Gastrocnemius medialis (tissue), 4 donors: ENCODE measurements around the gene PIP5K1C. TPM values are rescaled to one million over a fixed set of nuclear protein-coding genes. Genes with fewer than 3 reads are reported as not detected.

ENCODE experiments used
- ATAC-seq, 2 donors: fragments of 150-250 bp; one replicate each; pipeline ENCODE4 v1.9.1; 2016
- DNase-seq, 2 donors: peaks; one replicate each; pipeline ENCODE4 v3.0.0-alpha.2; 2019
- H3K27ac ChIP-seq, 4 donors: fragments of 200-600 bp; sonication (generic); 1 replicate in 1 of 4; 2 replicates in 3 of 4; pipeline ENCODE4 v1.5.1; 2016 to 2018; ENCODE audit warnings: mild to moderate bottlenecking in 2 of 4, moderate library complexity in 1 of 4
- H3K27me3 ChIP-seq, 3 donors: fragments of 200-600 bp; sonication (generic) in 2 of 3; 1 replicate in 1 of 3; 2 replicates in 2 of 3; pipeline versions ENCODE4 v1.5.1 to v1.6.0; 2016 to 2019; ENCODE audit warnings: mild to moderate bottlenecking in 1 of 3, moderate library complexity in 1 of 3
- H3K36me3 ChIP-seq, 2 donors: fragments of 200-600 bp; sonication (generic) in 1 of 2; one replicate each; pipeline ENCODE4 v1.5.1; 2017 to 2018
- H3K4me1 ChIP-seq, 2 donors: fragments of 200-600 bp; sonication (generic) in 1 of 2; one replicate each; pipeline ENCODE4 v1.5.1; 2016 to 2017; ENCODE audit warnings: mild to moderate bottlenecking in 2 of 2
- H3K4me3 ChIP-seq, 4 donors: fragments of 200-600 bp; sonication (generic) in 3 of 4; 1 replicate in 1 of 4; 2 replicates in 3 of 4; pipeline ENCODE4 v1.5.1; 2016 to 2019; ENCODE audit warnings: mild to moderate bottlenecking in 2 of 4
- H3K9me3 ChIP-seq, 3 donors: fragments of 200-600 bp; sonication (generic) in 2 of 3; 1 replicate in 1 of 3; 2 replicates in 2 of 3; pipeline ENCODE4 v1.5.1; 2016 to 2019
- CTCF ChIP-seq, 5 experiments: fragments of 450-650 bp in 3 of 5; fragments of 200-600 bp in 2 of 5; sonication (generic) in 2 of 5; IDR thresholded peaks in 4 of 5; conservative IDR thresholded peaks in 1 of 5; 1 replicate in 4 of 5; 2 replicates in 1 of 5; pipeline ENCODE4 v1.5.1; 2016 to 2019; ENCODE audit warnings: antibody characterized with exemption in 5 of 5, mild to moderate bottlenecking in 3 of 5, moderate library complexity in 3 of 5
- POLR2A ChIP-seq, 2 donors: fragments of 450-650 bp; IDR thresholded peaks; one replicate each; pipeline ENCODE4 v1.6.1; 2017; ENCODE audit warnings: antibody characterized with exemption in 2 of 2, mild to moderate bottlenecking in 2 of 2, moderate library complexity in 2 of 2
- in situ Hi-C, 4 donors: fragments of 200-750 bp; cut with MboI; loops; one replicate each; pipeline versions ENCODE4 v1.15.0 to v1.8.0; 2017; ENCODE audit warnings: low sequenced_read_pairs in 4 of 4
- intact Hi-C: fragments of 100-400 bp; cut with DNase I; formaldehyde crosslinking; loops from one replicate; pipeline ENCODE4 v1.15.1; 2023; ENCODE audit warnings: low total_unique reads
- total RNA-seq, 4 donors: library from RNA; depleted of rRNA; stranded (reverse); fragments of >200 nt; gene quantifications; one replicate each; pipeline versions ENCODE4 v1.1.0 to v1.2.3, GENCODE V29; 2016

PIP5K1C gene
- total RNA-seq, 4 donors from 2014 or later: 8.2 to 18.0 (median 17.3) TPM

DNA sequence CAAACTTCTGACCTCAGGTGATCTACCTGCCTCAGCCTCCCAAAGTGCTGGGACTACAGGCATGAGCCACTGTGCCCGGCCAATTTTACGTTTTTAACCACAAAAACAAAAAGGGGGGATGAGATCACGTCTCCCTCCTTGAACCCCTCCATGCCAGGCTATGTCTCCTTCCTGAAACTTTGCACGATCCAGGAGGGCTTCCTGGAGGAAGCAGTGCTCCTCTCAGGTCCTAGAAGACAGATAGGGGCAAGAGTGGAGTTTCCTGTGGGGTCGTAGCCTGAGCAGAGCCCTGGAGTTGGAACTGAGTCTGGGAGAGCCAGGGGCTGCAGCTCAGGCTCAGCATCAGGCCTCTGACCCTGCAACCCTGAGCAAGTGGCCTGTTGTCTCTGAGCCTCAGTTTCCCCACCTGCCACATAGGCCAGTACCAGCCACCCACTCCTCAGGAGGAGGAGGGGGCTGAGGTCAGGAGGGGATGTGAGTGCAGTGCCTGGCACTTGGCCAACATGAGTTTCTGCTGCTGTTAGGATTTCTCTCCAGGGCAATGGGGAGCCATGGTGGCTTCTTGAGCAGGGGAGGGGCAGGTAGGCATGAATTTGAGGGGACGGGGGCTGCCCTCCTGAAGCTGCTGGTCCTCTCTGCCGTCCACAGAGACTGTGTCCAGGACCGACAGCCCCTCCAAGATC, 45.2 kb upstream of the PIP5K1C start:
- intact Hi-C loops: no loop called here
- Histone ChIP-seq H3K27me3 (peaks cover 0 to 6% (median 3%) of the 10 kb centered on the region in 3 donors), H3K4me3 (no peak overlapping the region), H3K36me3 (peaks cover 0 to 13% of the 10 kb centered on the region in 2 donors), H3K4me1 (no peaks in the 10 kb centered on the region), H3K27ac (no peak overlapping the region), H3K9me3 (no peaks in the 10 kb centered on the region)
- in situ Hi-C loops: no loop called here
- no peak for DNase-seq
- ATAC-seq: no peak
- TF ChIP-seq POLR2A (IDR thresholded peaks at IDR 0.05) (no peak), CTCF (IDR thresholded peaks at IDR 0.05 in 4 of 5, conservative IDR thresholded peaks at IDR 0.05 in 1 of 5) (no peak)

DNA sequence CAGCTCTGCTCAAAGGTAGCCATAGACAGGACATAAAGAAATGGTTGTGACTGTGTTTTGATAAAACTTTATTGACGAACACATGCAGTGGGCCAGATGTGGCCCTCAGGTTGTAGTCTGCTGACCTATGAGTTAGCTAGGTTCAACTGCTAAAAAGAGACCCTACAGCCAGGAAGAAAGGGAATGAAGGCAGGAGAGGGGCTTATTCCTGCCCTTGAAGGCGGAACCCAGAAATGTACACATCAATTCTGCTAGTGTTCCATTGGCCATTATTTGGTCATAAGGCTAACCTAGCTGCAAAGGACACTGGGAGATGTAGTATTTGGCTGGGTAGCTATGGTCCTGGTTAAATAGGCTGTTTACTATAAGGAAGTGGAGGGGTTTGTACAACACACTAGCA, 43.2 kb upstream of the PIP5K1C start:
- in situ Hi-C loops (no loop called here), intact Hi-C loops (no loop called here)
- no peaks in the 10 kb centered on the region for H3K36me3 ChIP-seq
- peaks cover 0 to 6% (median 6%) of the 10 kb centered on the region in 3 donors for H3K27me3 ChIP-seq
- no peak for DNase-seq
- no peaks in the 10 kb centered on the region for H3K4me1 ChIP-seq
- TF ChIP-seq POLR2A (IDR thresholded peaks at IDR 0.05) (no peak), CTCF (IDR thresholded peaks at IDR 0.05 in 4 of 5, conservative IDR thresholded peaks at IDR 0.05 in 1 of 5) (no peak)
- H3K27ac ChIP-seq: no peak overlapping the region
- no peak for ATAC-seq
- H3K9me3 ChIP-seq: no peaks in the 10 kb centered on the region
- H3K4me3 ChIP-seq: no peak overlapping the region

- ATAC-seq: no peak
- H3K27ac ChIP-seq: no peak overlapping the region
- no peaks in the 10 kb centered on the region for H3K36me3 ChIP-seq
- H3K4me3 ChIP-seq: no peak overlapping the region
- in situ Hi-C loops: no loop called here
- no peaks in the 10 kb centered on the region for H3K9me3 ChIP-seq
- no peaks in the 10 kb centered on the region for H3K4me1 ChIP-seq
- intact Hi-C loops: no loop called here
- TF ChIP-seq POLR2A (IDR thresholded peaks at IDR 0.05) (no peak), CTCF (IDR thresholded peaks at IDR 0.05 in 4 of 5, conservative IDR thresholded peaks at IDR 0.05 in 1 of 5) (no peak)
- peaks cover 0 to 6% (median 4%) of the 10 kb centered on the region in 3 donors for H3K27me3 ChIP-seq
- DNase-seq: no peak
Measured at GRCh38 chr19:3740431-3740830, 40.2 kb upstream of the PIP5K1C start.

DNA sequence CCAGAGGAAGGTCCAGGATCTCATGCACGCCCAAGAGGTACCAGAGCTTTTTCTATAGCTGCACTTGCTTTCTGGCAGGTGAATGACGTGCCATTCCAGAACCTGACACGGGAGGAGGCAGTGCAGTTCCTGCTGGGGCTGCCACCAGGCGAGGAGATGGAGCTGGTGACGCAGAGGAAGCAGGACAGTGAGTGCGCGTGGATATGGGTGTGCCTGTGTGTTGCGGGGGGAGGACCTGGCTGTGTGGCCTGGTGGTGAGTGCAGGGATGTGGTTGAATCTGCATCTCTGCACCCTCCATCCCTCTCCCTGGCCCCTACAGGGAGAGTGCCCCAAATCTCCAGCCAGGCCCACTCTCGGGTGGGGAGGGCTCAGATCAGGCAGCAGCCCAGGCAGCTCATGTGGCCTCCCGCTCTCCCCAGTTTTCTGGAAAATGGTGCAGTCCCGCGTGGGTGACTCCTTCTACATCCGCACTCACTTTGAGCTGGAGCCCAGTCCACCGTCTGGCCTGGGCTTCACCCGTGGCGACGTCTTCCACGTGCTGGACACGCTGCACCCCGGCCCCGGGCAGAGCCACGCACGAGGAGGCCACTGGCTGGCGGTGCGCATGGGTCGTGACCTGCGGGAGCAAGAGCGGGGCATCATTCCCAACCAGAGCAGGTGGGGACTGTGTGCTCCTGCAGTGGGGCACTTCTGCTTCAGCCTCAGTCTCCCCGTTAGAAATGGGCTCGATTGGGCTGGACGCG, 38.4 kb upstream of the PIP5K1C start:
- DNase-seq: no peak
- peaks cover 0 to 6% (median 4%) of the 10 kb centered on the region in 3 donors for H3K27me3 ChIP-seq
- intact Hi-C loops: no loop called here
- H3K4me1 ChIP-seq: no peaks in the 10 kb centered on the region
- in situ Hi-C loops: no loop called here
- no peaks in the 10 kb centered on the region for H3K36me3 ChIP-seq
- TF ChIP-seq POLR2A (IDR thresholded peaks at IDR 0.05) (no peak), CTCF (IDR thresholded peaks at IDR 0.05 in 4 of 5, conservative IDR thresholded peaks at IDR 0.05 in 1 of 5) (no peak)
- no peak for ATAC-seq
- no peak overlapping the region for H3K4me3 ChIP-seq
- H3K9me3 ChIP-seq: no peaks in the 10 kb centered on the region
- H3K27ac ChIP-seq: no peak overlapping the region
